NCI-H774 (cell line): Measurements from ENCODE around the gene SLC25A23.
"Not testable (repeated sequence)": the region's sequence is repeated elsewhere in the genome, so short reads cannot be mapped to it uniquely, and the experiment has no call there.

Experiments used
- DNase-seq: peaks from one replicate; lab custom pipeline; 2025; lab: John Stamatoyannopoulos, UW

Gene SLC25A23

GRCh38 chr19:6457958-6458694, 1.5 kb downstream of the SLC25A23 start:
- DNase-seq: no peak

GRCh38 chr19:6455924-6456323, 3.7 kb downstream of the SLC25A23 start:
- no peak for DNase-seq

GRCh38 chr19:6453951-6454565, 5.5 kb downstream of the SLC25A23 start:
- DNase-seq: no peak

GRCh38 chr19:6452899-6453298, 6.7 kb downstream of the SLC25A23 start:
- DNase-seq: no peak

GRCh38 chr19:6452223-6452614, 7.4 kb downstream of the SLC25A23 start:
- no peak for DNase-seq

GRCh38 chr19:6451583-6452222, 7.9 kb downstream of the SLC25A23 start:
- no peak for DNase-seq

GRCh38 chr19:6450166-6450565, 9.4 kb downstream of the SLC25A23 start:
- no peak for DNase-seq

GRCh38 chr19:6448045-6448444, 11.5 kb downstream of the SLC25A23 start:
- no peak for DNase-seq

GRCh38 chr19:6446452-6446851, 13.1 kb downstream of the SLC25A23 start:
- no peak for DNase-seq

GRCh38 chr19:6443986-6444385, 15.6 kb downstream of the SLC25A23 start:
- DNase-seq: no peak

- no peak for DNase-seq
These were observed 17.4 kb downstream of the SLC25A23 start for GRCh38 chr19:6442087-6442688.

- DNase-seq: no peak
These were observed 18.7 kb downstream of the SLC25A23 start for GRCh38 chr19:6440905-6441304.

GRCh38 chr19:6439743-6440142, 19.8 kb downstream of the SLC25A23 start:
- no peak for DNase-seq

- no peak for DNase-seq
These were observed 25.9 kb downstream of the SLC25A23 start, which contains the start of gene SLC25A41 for GRCh38 chr19:6433663-6434062. Gene SLC25A41, minus strand, starts transcription at chr19:6433763. Its CDS starts 70 bp downstream, at chr19:6433693.

GRCh38 chr19:6433165-6433564, 26.4 kb downstream of the SLC25A23 start:
- DNase-seq: no peak

GRCh38 chr19:6431891-6432290, 27.7 kb downstream of the SLC25A23 start:
- DNase-seq: no peak

- DNase-seq: no peak
These were observed 30.0 kb downstream of the SLC25A23 start for GRCh38 chr19:6429419-6430221.

GRCh38 chr19:6428692-6429418, 30.7 kb downstream of the SLC25A23 start:
- not testable (repeated sequence) for DNase-seq

- no peak for DNase-seq
These were observed 32.5 kb downstream of the SLC25A23 start for GRCh38 chr19:6427131-6427530.

GRCh38 chr19:6425732-6426620, 33.6 kb downstream of the SLC25A23 start:
- DNase-seq: no peak
